Glutamatergic neuron (in vitro differentiated cells): Measurements from ENCODE around the gene ROBO1. TPM values are rescaled to one million over a fixed set of nuclear protein-coding genes. Genes with fewer than 3 reads are reported as not detected.

Experiments used
- DNase-seq: peaks from one replicate; pipeline ENCODE4 v3.0.0; 2022
- H3K27ac Mint-ChIP-seq: one replicate; pipeline ENCODE4 v1.8.0; 2020; ENCODE audit warnings: mild to moderate bottlenecking, mixed read lengths, inconsistent platforms; ENCODE audit not compliant: unreplicated experiment
- H3K27me3 Mint-ChIP-seq: one replicate; pipeline ENCODE4 v1.8.0; 2020; ENCODE audit warnings: mild to moderate bottlenecking, moderate library complexity, mixed read lengths, inconsistent platforms; ENCODE audit not compliant: unreplicated experiment
- H3K36me3 Mint-ChIP-seq: one replicate; pipeline ENCODE4 v1.8.0; 2020; ENCODE audit warnings: mild to moderate bottlenecking, mixed read lengths, inconsistent platforms; ENCODE audit not compliant: unreplicated experiment
- H3K4me1 Mint-ChIP-seq: one replicate; pipeline ENCODE4 v1.8.0; 2020; ENCODE audit warnings: mild to moderate bottlenecking, low read depth, mixed read lengths, inconsistent platforms; ENCODE audit not compliant: unreplicated experiment
- H3K4me3 Mint-ChIP-seq: one replicate; pipeline ENCODE4 v1.8.0; 2020; ENCODE audit warnings: mild to moderate bottlenecking, mixed read lengths, inconsistent platforms; ENCODE audit not compliant: unreplicated experiment
- H3K9me3 Mint-ChIP-seq: one replicate; pipeline ENCODE4 v1.8.0; 2020; ENCODE audit warnings: mild to moderate bottlenecking, moderate library complexity, mixed read lengths, inconsistent platforms; ENCODE audit not compliant: unreplicated experiment
- CTCF ChIP-seq: fragments of 200-600 bp; sonication (generic); IDR thresholded peaks from one replicate; pipeline ENCODE4 v1.5.0; 2021; ENCODE audit not compliant: partially characterized antibody, unreplicated experiment
- total RNA-seq: library from RNA; stranded (reverse); fragmentation: NEBNext Ultra II Directional; extraction: Animal tissue kit (Norgen Biotek cat#: 25700); gene quantifications from one replicate; pipeline ENCODE4 v1.2.1, GENCODE V29; 2021; ENCODE audit not compliant: unreplicated experiment

The ROBO1 gene
- total RNA-seq, 1 donor from 2014 or later: 505 TPM

- TF ChIP-seq CTCF: no peak
- peaks cover 7% of the 10 kb centered on the region for H3K9me3 Mint-ChIP-seq
- no peak overlapping the region for H3K27ac Mint-ChIP-seq
- no peak overlapping the region for H3K4me3 Mint-ChIP-seq
- no peak for DNase-seq
- H3K4me1 Mint-ChIP-seq: peaks cover 19% of the 10 kb centered on the region
- H3K27me3 Mint-ChIP-seq: peaks cover 4% of the 10 kb centered on the region
- H3K36me3 Mint-ChIP-seq: no peaks in the 10 kb centered on the region
Observed at GRCh38 chr3:78809966-78810365, 957.8 kb downstream of the ROBO1 start.

GRCh38 chr3:78804251-78805037 lies 963.4 kb downstream of the ROBO1 start:
- no peak for TF ChIP-seq CTCF
- H3K9me3 Mint-ChIP-seq: peaks cover 5% of the 10 kb centered on the region
- peak overlapping the region; percentile 22 for H3K27ac Mint-ChIP-seq
- H3K4me3 Mint-ChIP-seq: no peak overlapping the region
- H3K4me1 Mint-ChIP-seq: peaks cover 18% of the 10 kb centered on the region
- DNase-seq: no peak
- H3K27me3 Mint-ChIP-seq: peaks cover 7% of the 10 kb centered on the region
- H3K36me3 Mint-ChIP-seq: no peaks in the 10 kb centered on the region

GRCh38 chr3:78802562-78802930 lies 965.3 kb downstream of the ROBO1 start:
- TF ChIP-seq CTCF: no peak
- peaks cover 16% of the 10 kb centered on the region for H3K4me1 Mint-ChIP-seq
- H3K9me3 Mint-ChIP-seq: no peaks in the 10 kb centered on the region
- peaks cover 7% of the 10 kb centered on the region for H3K27me3 Mint-ChIP-seq
- no peak overlapping the region for H3K4me3 Mint-ChIP-seq
- H3K27ac Mint-ChIP-seq: no peak overlapping the region
- DNase-seq: no peak
- no peaks in the 10 kb centered on the region for H3K36me3 Mint-ChIP-seq

- Mint-ChIP-seq H3K4me1 (peaks cover 16% of the 10 kb centered on the region), H3K27ac (no peak overlapping the region), H3K9me3 (no peaks in the 10 kb centered on the region), H3K36me3 (no peaks in the 10 kb centered on the region), H3K27me3 (peaks cover 7% of the 10 kb centered on the region), H3K4me3 (no peak overlapping the region)
- DNase-seq: no peak
- TF ChIP-seq CTCF: no peak
Observed at GRCh38 chr3:78801926-78802561, 965.8 kb downstream of the ROBO1 start.

- H3K27me3 Mint-ChIP-seq: peaks cover 3% of the 10 kb centered on the region
- TF ChIP-seq CTCF: no peak
- no peak for DNase-seq
- H3K4me1 Mint-ChIP-seq: peaks cover 24% of the 10 kb centered on the region
- no peak overlapping the region for H3K4me3 Mint-ChIP-seq
- H3K9me3 Mint-ChIP-seq: peaks cover 3% of the 10 kb centered on the region
- no peaks in the 10 kb centered on the region for H3K36me3 Mint-ChIP-seq
- no peak overlapping the region for H3K27ac Mint-ChIP-seq
Observed at GRCh38 chr3:78799681-78800080, 968.1 kb downstream of the ROBO1 start.
